ENCODE measurements around the gene CCNK. TPM values are rescaled to one million over a fixed set of nuclear protein-coding genes. Genes with fewer than 3 reads are reported as not detected.

Gene CCNK
- total and polyA plus RNA-seq, 10 of the 15 experiments (the other 5 are each of a cell fraction or from before 2014, with no cell fraction given) = 10.8 to 88.0 (median 22.5) TPM

DNA sequence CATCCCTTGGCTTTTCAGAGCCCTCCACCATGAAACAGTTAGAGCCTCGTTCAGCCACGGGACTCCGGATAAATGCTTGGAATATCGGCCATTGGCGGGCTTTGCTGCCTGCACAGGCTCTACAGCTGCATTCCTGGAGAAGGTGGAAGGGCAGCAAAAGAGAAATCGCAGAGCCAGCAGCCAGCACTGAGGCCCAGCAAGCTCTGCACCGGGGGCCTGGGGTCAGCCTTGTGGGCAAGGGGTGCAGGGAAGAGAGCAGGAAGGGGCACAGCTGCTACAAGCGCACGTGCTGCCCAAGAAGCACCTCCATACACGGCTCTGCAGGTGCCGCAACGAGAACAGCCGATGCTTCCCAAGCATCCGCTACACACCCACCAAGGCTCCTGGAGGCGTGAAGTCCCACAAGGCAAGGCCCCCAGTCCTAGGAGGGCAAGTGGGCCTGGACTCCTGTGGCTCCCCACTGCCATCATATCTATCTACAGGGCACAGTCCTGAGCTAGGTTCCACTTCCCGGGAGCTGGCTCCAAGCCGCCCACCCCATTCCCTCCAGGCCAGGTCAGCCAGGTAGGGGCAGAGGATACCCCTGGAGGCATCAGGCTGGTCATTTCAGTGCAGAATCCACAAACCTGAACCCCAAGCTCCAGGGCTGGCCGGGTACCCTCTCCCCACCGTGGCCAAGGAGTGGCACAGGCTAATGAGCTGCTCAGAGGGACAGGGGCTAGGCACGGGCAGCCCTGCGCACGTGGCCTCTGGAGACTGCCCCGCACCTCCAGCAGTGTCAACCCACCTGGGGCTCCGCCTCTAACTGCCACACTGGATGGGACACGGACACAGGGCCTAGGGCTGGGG is 40.2 kb downstream of the CCNK start:
- Histone ChIP-seq H3K4me2 (ENCODE audit: control insufficient read depth, insufficient read depth) (no peak overlapping the region), H3K4me3 (no peak overlapping the region), H2AFZ (ENCODE audit: control insufficient read depth, low read depth, low read length) (no peak overlapping the region), H3K4me1 (ENCODE audit: control insufficient read depth, insufficient read depth, low read length) (no peaks in the 10 kb centered on the region), H3K36me3 (ENCODE audit: control insufficient read depth in 2 of 2, insufficient read depth in 2 of 2, low read length in 1 of 2) (no peaks in the 10 kb centered on the region), H3K27ac (ENCODE audit: control insufficient read depth, insufficient read depth) (no peak overlapping the region), H3K79me2 (ENCODE audit: control insufficient read depth, insufficient read depth, low read length) (no peaks in the 10 kb centered on the region), H3K27me3 (replicated peaks in 1 of 2; ENCODE audit: control insufficient read depth in 2 of 2, insufficient read depth in 2 of 2, low read length in 1 of 2) (no peaks in the 10 kb centered on the region), H3K9me3 (replicated peaks; ENCODE audit: control insufficient read depth, insufficient read depth, low read length) (no peaks in the 10 kb centered on the region), H4K20me1 (ENCODE audit: control insufficient read depth, insufficient read depth) (no peaks in the 10 kb centered on the region), H3K9ac (ENCODE audit: control insufficient read depth, insufficient read depth, low read length) (no peak overlapping the region)
- in situ Hi-C loops (cut with MboI) = loop anchor here (5.0 kb wide), 1 partner anchor 101 kb away; no protein-coding TSS in a partner anchor
- no peak for TF ChIP-seq ZNF24 (IDR thresholded peaks at IDR 0.05)
- no peak for TF ChIP-seq KAT2A (conservative IDR thresholded peaks at IDR 0.05; ENCODE audit: control insufficient read depth, low read depth, low read length)
- TF ChIP-seq FOS (IDR thresholded peaks at IDR 0.05; ENCODE audit: borderline replicate concordance, extremely low read depth, insufficient read length) = no peak
- TF ChIP-seq ZBED1 (IDR thresholded peaks at IDR 0.05; ENCODE audit: borderline replicate concordance) = no peak
- TF ChIP-seq MXI1 (IDR thresholded peaks at IDR 0.05; ENCODE audit: low read depth, low read length) = no peak
- TF ChIP-seq RUNX3 (IDR thresholded peaks at IDR 0.05; ENCODE audit: low read length) = no peak
- no peak for TF ChIP-seq BMI1 (IDR thresholded peaks at IDR 0.05; ENCODE audit: borderline replicate concordance)
- ChIA-PET CTCF (interaction anchor here (1.2 kb wide), 1 partner anchor 107 kb away, joined by 3 read pairs; no protein-coding TSS in a partner anchor), POLR2A (interaction anchor here (0.6 kb wide), 1 partner anchor 18 kb away, joined by 3 read pairs; no protein-coding TSS in a partner anchor), RAD21 (ENCODE audit: unreplicated experiment) (no interaction called here), SMC1A (ENCODE audit: uncharacterized antibody, unreplicated experiment) (no interaction called here)
- 59% methylated on average over 25 of the region's 25 CpGs for WGBS (ENCODE audit: insufficient coverage, insufficient replicate concordance, low lambda C conversion rate, missing lambda C conversion rate)
- ATAC-seq = no peak
- no peak for DNase-seq (ENCODE audit: low read depth, low spot score)
- intact Hi-C loops (cut with micrococcal nuclease; ENCODE audit: unreplicated experiment) = no loop called here
- BruUV-seq (replicated peaks) = no TSS peak
- FAIRE-seq = no peak

Measured in GM12878 (cell line).